Liver (tissue), 9 donors: ENCODE results near the gene SPRR2A. TPM values are rescaled to one million over a fixed set of nuclear protein-coding genes. Genes with fewer than 3 reads are reported as not detected.

Experiments
- DNase-seq: peaks from one replicate; pipeline ENCODE4 v3.0.0-alpha.2; 2017; ENCODE audit warnings: low spot score
- H3K27ac ChIP-seq, 2 donors: one replicate each; pipeline ENCODE4 v1.7.0; 2013; ENCODE audit warnings: inconsistent platforms in 2 of 2, low read length in 2 of 2, control low read depth in 1 of 2, low read depth in 1 of 2, mild to moderate bottlenecking in 1 of 2
- H3K27me3 ChIP-seq, 4 donors: one replicate each; pipeline versions ENCODE4 v1.6.1 to v1.7.0; 2013; ENCODE audit warnings: low read length in 3 of 4, inconsistent platforms in 1 of 4, mild to moderate bottlenecking in 1 of 4, moderate library complexity in 1 of 4; ENCODE audit not compliant: control insufficient read depth in 4 of 4, insufficient read depth in 4 of 4
- H3K36me3 ChIP-seq, 4 donors: one replicate each; pipeline versions ENCODE4 v1.6.1 to v1.7.0; 2013; ENCODE audit warnings: low read length in 3 of 4, mild to moderate bottlenecking in 3 of 4, low read depth in 1 of 4, moderate library complexity in 1 of 4; ENCODE audit not compliant: control insufficient read depth in 4 of 4, insufficient read depth in 3 of 4
- H3K4me1 ChIP-seq, 4 donors: one replicate each; pipeline versions ENCODE4 v1.6.1 to v1.7.0; 2013; ENCODE audit warnings: low read length in 3 of 4, mild to moderate bottlenecking in 3 of 4, moderate library complexity in 1 of 4; ENCODE audit not compliant: control insufficient read depth in 4 of 4, insufficient read depth in 4 of 4
- H3K4me3 ChIP-seq, 3 donors: one replicate each; pipeline versions ENCODE4 v1.6.1 to v1.7.0; 2013; ENCODE audit warnings: low read length in 3 of 3, control low read depth in 1 of 3, low read depth in 1 of 3, mild to moderate bottlenecking in 1 of 3
- H3K9ac ChIP-seq, 2 donors: one replicate each; pipeline ENCODE4 v1.7.0; 2013; ENCODE audit warnings: low read length in 2 of 2, mild to moderate bottlenecking in 2 of 2, moderate library complexity in 2 of 2, control low read depth in 1 of 2, low read depth in 1 of 2
- H3K9me3 ChIP-seq, 4 donors: one replicate each; pipeline versions ENCODE4 v1.6.1 to v1.7.0; 2013; ENCODE audit warnings: low read length in 3 of 4; ENCODE audit not compliant: control insufficient read depth in 4 of 4
- EGR1 ChIP-seq, 2 donors: IDR thresholded peaks; 2 replicates each; pipeline ENCODE4 v1.6.1; 2016 to 2018; ENCODE audit warnings: antibody characterized with exemption in 2 of 2, low read depth in 2 of 2
- FOXA1 ChIP-seq: IDR thresholded peaks from 2 replicates; pipeline ENCODE4 v1.6.1; 2016; ENCODE audit warnings: antibody characterized with exemption
- GABPA ChIP-seq, 2 donors: IDR thresholded peaks in 1 of 2; conservative IDR thresholded peaks in 1 of 2; 2 replicates each; pipeline ENCODE4 v1.6.1; 2016; ENCODE audit warnings: antibody characterized with exemption in 2 of 2, mild to moderate bottlenecking in 1 of 2, moderate library complexity in 1 of 2
- HNF4A ChIP-seq, 2 donors: conservative IDR thresholded peaks; 2 replicates each; pipeline ENCODE4 v1.6.1; 2016; ENCODE audit warnings: antibody characterized with exemption in 2 of 2, mild to moderate bottlenecking in 2 of 2
- HNF4G ChIP-seq: IDR thresholded peaks from 2 replicates; pipeline ENCODE4 v1.6.1; 2016; ENCODE audit warnings: antibody characterized with exemption
- JUND ChIP-seq, 2 donors: IDR thresholded peaks; 2 replicates each; pipeline ENCODE4 v1.6.1; 2016; ENCODE audit warnings: antibody characterized with exemption in 2 of 2
- NR2F2 ChIP-seq: IDR thresholded peaks from 2 replicates; pipeline ENCODE4 v1.6.1; 2016; ENCODE audit warnings: antibody characterized with exemption
- RAD21 ChIP-seq, 2 donors: IDR thresholded peaks; 2 replicates each; pipeline ENCODE4 v1.6.1; 2016; ENCODE audit warnings: antibody characterized with exemption in 2 of 2, mild to moderate bottlenecking in 2 of 2
- RXRA ChIP-seq, 2 donors: IDR thresholded peaks; 2 replicates each; pipeline ENCODE4 v1.6.1; 2017 to 2018; ENCODE audit warnings: antibody characterized with exemption in 2 of 2, mild to moderate bottlenecking in 1 of 2
- SP1 ChIP-seq: IDR thresholded peaks from 2 replicates; pipeline ENCODE4 v1.6.1; 2018; ENCODE audit warnings: antibody characterized with exemption, mild to moderate bottlenecking
- TAF1 ChIP-seq: conservative IDR thresholded peaks from 2 replicates; pipeline ENCODE4 v1.6.1; 2016; ENCODE audit warnings: antibody characterized with exemption, mild to moderate bottlenecking
- YY1 ChIP-seq: IDR thresholded peaks from 2 replicates; pipeline ENCODE4 v1.6.1; 2016; ENCODE audit warnings: antibody characterized with exemption, mild to moderate bottlenecking
- WGBS: extraction: QIAGEN DNeasy Blood & Tissue Kit; methylation state at CpG from one replicate; pipeline ENCODE4 v1.1.7; 2013; 5-methylcytosine and 5-hydroxymethylcytosine counted together
- polyA plus RNA-seq, 2 donors: library from polyadenylated mRNA; stranded (reverse) in 1 of 2; unstranded in 1 of 2; fragments of 200-250 nt in 1 of 2; fragments of >200 nt in 1 of 2; fragmentation: Nextera tagmentation in 1 of 2; extraction: Ambion mirVana in 1 of 2; gene quantifications; one replicate each; pipeline versions ENCODE4 v1.2.1 to v1.2.3, GENCODE V29; 2013 to 2015
- total RNA-seq, 2 donors: library from RNA; depleted of rRNA; stranded (reverse); fragments of >200 nt; gene quantifications; one replicate each; pipeline ENCODE4 v1.2.3, GENCODE V29; 2014
- TF ChIP-seq, protein P1 (sequence below): IDR thresholded peaks from 2 replicates; pipeline ENCODE4 v1.6.1; 2016; ENCODE audit warnings: antibody characterized with exemption
- TF ChIP-seq, protein P2 (sequence below): fragments of 150-350 bp; IDR thresholded peaks from 2 replicates; pipeline ENCODE4 v1.5.1; 2017; ENCODE audit warnings: improper control_type of control experiment, low read depth, low read length; ENCODE audit not compliant: missing input control
- TF ChIP-seq, protein P3 (sequence below): IDR thresholded peaks from 2 replicates; pipeline ENCODE4 v1.6.1; 2016; ENCODE audit warnings: antibody characterized with exemption, mild to moderate bottlenecking
- TF ChIP-seq, protein P4 (sequence below): IDR thresholded peaks from 2 replicates; pipeline ENCODE4 v1.6.1; 2016; ENCODE audit warnings: antibody characterized with exemption
- donor health status: healthy.
- donor health status: healthy.
- donor health status: healthy.
- donor health status: healthy.
- donor health status: healthy.

SPRR2A gene
- total and polyA plus RNA-seq, 4 donors: not detected

DNA sequence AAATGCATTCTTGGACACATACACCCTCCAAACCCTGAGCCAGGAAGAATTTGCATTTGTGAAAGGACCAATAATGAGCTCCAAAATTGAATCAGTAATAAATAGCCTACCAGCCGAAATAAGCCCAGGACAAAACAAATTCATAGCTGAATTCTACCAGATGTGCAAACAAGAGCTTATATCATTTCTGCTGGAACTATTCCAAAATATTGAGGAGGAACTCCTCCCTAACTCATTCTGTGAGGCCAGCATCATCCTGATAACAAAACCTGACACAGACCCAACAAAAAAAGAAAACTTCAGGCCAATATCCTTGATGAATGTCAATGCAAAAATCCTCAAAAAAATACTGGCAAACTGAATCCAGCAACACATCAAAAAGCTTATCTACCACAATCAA lies 30.3 kb upstream of the SPRR2A start:
- no peak overlapping the region for H3K9ac ChIP-seq
- H3K27me3 ChIP-seq: no peaks in the 10 kb centered on the region
- no peaks in the 10 kb centered on the region for H3K36me3 ChIP-seq
- no peak for TF ChIP-seq SP1
- no peak for TF ChIP-seq YY1
- no peak for TF ChIP-seq HNF4A (conservative IDR thresholded peaks at IDR 0.05)
- no peak for TF ChIP-seq GABPA (IDR thresholded peaks at IDR 0.05 in 1 of 2, conservative IDR thresholded peaks at IDR 0.05 in 1 of 2)
- TF ChIP-seq RXRA (IDR thresholded peaks at IDR 0.05): no peak
- TF ChIP-seq, protein P1, sequence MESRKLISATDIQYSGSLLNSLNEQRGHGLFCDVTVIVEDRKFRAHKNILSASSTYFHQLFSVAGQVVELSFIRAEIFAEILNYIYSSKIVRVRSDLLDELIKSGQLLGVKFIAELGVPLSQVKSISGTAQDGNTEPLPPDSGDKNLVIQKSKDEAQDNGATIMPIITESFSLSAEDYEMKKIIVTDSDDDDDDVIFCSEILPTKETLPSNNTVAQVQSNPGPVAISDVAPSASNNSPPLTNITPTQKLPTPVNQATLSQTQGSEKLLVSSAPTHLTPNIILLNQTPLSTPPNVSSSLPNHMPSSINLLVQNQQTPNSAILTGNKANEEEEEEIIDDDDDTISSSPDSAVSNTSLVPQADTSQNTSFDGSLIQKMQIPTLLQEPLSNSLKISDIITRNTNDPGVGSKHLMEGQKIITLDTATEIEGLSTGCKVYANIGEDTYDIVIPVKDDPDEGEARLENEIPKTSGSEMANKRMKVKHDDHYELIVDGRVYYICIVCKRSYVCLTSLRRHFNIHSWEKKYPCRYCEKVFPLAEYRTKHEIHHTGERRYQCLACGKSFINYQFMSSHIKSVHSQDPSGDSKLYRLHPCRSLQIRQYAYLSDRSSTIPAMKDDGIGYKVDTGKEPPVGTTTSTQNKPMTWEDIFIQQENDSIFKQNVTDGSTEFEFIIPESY: no peak
- no peak for TF ChIP-seq RAD21 (IDR thresholded peaks at IDR 0.05)
- TF ChIP-seq JUND (IDR thresholded peaks at IDR 0.05): no peak
- no peak for TF ChIP-seq HNF4G
- H3K27ac ChIP-seq: no peak overlapping the region
- H3K4me3 ChIP-seq: no peak overlapping the region
- no peaks in the 10 kb centered on the region for H3K9me3 ChIP-seq
- H3K4me1 ChIP-seq: no peaks in the 10 kb centered on the region
- WGBS: 77% methylated on average over 1 of the region's 1 CpG
- DNase-seq: no peak

DNA sequence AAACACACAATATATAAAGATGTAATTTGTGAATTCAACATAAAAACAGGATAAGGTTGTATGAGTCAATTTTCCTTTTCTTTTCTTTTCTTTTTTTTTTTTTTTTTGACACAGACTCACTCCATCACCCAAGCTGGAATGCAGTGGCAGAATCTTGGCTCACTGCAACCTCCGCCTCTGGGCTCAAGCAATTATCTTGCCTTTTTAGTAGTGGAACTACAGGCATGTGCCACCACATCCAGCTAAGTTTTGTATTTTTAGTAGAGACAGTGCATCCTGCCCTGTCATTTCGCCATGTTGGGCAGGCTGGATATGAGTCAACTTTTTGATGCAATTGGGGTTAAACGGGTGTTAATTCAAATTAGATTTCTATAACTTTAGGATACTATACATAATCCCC lies 24.4 kb upstream of the SPRR2A start:
- no peak for DNase-seq
- H3K9ac ChIP-seq: no peak overlapping the region
- no peaks in the 10 kb centered on the region for H3K27me3 ChIP-seq
- H3K27ac ChIP-seq: no peak overlapping the region
- WGBS: 85% methylated on average over 3 of the region's 3 CpGs
- no peaks in the 10 kb centered on the region for H3K36me3 ChIP-seq
- TF ChIP-seq JUND (IDR thresholded peaks at IDR 0.05) (no peak), FOXA1 (no peak)
- no peaks in the 10 kb centered on the region for H3K9me3 ChIP-seq
- H3K4me1 ChIP-seq: no peaks in the 10 kb centered on the region
- H3K4me3 ChIP-seq: no peak overlapping the region

DNA sequence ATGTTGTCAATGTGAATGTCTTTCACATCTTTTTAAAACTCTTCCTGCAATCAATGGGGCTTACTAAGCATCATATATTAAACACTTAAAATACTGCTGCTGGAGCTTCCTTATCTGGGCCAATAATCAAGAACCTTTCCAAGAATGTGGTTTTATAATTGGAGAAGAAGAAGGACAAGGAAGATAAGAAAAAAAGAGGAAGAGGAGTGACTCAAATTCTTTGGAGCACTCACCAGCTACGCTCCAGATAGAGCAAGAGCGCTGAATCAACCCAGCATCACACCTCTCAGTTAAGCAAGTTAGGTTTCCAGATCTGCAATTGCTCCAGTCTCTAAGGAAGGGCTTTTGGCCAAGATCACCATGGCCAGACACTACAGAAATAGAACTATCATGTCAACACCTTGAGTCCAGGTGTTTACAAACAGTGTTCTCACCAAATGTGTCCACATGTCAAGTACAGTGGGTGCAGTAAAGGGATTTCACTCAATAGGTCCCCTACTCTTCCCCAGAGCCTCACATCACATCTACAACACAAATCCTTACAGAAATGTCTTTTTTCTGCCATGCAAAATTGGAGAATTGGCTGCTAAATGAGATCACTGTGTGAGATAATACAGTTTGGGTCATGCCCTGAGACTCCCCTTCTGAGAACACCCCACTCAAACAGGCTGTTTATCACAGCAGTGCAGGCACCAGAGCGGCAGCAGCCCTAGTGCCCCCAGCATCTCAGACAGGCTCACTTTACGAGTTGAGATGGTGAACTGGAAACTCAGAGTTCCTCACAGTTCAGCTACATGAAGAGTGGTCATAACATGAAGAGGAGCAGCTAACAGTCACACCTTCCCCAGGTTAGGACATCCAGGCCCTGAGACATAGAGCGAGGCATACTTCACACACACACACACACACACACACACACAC lies 15.8 kb upstream of the SPRR2A start:
- H3K36me3 ChIP-seq: no peaks in the 10 kb centered on the region
- H3K9me3 ChIP-seq: no peaks in the 10 kb centered on the region
- no peaks in the 10 kb centered on the region for H3K4me1 ChIP-seq
- H3K4me3 ChIP-seq: no peak overlapping the region
- no peak overlapping the region for H3K27ac ChIP-seq
- no peak overlapping the region for H3K9ac ChIP-seq
- WGBS: 77% methylated on average over 5 of the region's 5 CpGs
- no peak for DNase-seq
- H3K27me3 ChIP-seq: no peaks in the 10 kb centered on the region
- TF ChIP-seq, protein P1: no peak
- TF ChIP-seq, protein P2, sequence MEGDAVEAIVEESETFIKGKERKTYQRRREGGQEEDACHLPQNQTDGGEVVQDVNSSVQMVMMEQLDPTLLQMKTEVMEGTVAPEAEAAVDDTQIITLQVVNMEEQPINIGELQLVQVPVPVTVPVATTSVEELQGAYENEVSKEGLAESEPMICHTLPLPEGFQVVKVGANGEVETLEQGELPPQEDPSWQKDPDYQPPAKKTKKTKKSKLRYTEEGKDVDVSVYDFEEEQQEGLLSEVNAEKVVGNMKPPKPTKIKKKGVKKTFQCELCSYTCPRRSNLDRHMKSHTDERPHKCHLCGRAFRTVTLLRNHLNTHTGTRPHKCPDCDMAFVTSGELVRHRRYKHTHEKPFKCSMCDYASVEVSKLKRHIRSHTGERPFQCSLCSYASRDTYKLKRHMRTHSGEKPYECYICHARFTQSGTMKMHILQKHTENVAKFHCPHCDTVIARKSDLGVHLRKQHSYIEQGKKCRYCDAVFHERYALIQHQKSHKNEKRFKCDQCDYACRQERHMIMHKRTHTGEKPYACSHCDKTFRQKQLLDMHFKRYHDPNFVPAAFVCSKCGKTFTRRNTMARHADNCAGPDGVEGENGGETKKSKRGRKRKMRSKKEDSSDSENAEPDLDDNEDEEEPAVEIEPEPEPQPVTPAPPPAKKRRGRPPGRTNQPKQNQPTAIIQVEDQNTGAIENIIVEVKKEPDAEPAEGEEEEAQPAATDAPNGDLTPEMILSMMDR: no peak
- TF ChIP-seq HNF4A (conservative IDR thresholded peaks at IDR 0.05) (no peak), RAD21 (IDR thresholded peaks at IDR 0.05) (no peak), GABPA (IDR thresholded peaks at IDR 0.05 in 1 of 2, conservative IDR thresholded peaks at IDR 0.05 in 1 of 2) (no peak), YY1 (no peak), RXRA (IDR thresholded peaks at IDR 0.05) (no peak), EGR1 (IDR thresholded peaks at IDR 0.05; ENCODE audit: low read depth in 2 of 2) (no peak), TAF1 (no peak), FOXA1 (no peak), NR2F2 (no peak)
- TF ChIP-seq, protein P3, sequence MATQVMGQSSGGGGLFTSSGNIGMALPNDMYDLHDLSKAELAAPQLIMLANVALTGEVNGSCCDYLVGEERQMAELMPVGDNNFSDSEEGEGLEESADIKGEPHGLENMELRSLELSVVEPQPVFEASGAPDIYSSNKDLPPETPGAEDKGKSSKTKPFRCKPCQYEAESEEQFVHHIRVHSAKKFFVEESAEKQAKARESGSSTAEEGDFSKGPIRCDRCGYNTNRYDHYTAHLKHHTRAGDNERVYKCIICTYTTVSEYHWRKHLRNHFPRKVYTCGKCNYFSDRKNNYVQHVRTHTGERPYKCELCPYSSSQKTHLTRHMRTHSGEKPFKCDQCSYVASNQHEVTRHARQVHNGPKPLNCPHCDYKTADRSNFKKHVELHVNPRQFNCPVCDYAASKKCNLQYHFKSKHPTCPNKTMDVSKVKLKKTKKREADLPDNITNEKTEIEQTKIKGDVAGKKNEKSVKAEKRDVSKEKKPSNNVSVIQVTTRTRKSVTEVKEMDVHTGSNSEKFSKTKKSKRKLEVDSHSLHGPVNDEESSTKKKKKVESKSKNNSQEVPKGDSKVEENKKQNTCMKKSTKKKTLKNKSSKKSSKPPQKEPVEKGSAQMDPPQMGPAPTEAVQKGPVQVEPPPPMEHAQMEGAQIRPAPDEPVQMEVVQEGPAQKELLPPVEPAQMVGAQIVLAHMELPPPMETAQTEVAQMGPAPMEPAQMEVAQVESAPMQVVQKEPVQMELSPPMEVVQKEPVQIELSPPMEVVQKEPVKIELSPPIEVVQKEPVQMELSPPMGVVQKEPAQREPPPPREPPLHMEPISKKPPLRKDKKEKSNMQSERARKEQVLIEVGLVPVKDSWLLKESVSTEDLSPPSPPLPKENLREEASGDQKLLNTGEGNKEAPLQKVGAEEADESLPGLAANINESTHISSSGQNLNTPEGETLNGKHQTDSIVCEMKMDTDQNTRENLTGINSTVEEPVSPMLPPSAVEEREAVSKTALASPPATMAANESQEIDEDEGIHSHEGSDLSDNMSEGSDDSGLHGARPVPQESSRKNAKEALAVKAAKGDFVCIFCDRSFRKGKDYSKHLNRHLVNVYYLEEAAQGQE: no peak
- TF ChIP-seq, protein P4, sequence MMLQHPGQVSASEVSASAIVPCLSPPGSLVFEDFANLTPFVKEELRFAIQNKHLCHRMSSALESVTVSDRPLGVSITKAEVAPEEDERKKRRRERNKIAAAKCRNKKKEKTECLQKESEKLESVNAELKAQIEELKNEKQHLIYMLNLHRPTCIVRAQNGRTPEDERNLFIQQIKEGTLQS: no peak
